Mucosa of descending colon (tissue), 3 donors: ENCODE measurements around the gene CPNE9. TPM values are rescaled to one million over a fixed set of nuclear protein-coding genes. Genes with fewer than 3 reads are reported as not detected.

Experiments used
- ATAC-seq: fragments of 200-7000 bp; cut with Tn5 transposase; one replicate; pipeline ENCODE4 v1.9.1; 2020; ENCODE audit warnings: mild to moderate bottlenecking, moderate library complexity
- DNase-seq, 3 donors: peaks; one replicate each; pipeline ENCODE4 v3.0.0-alpha.2; 2020
- H3K36me3 ChIP-seq: fragments of 200-600 bp; one replicate; pipeline ENCODE4 v1.8.0; 2021; ENCODE audit warnings: low read depth, mild to moderate bottlenecking
- H3K4me1 ChIP-seq: fragments of 200-600 bp; one replicate; pipeline ENCODE4 v1.8.0; 2021; ENCODE audit warnings: low read depth, mild to moderate bottlenecking
- H3K4me3 ChIP-seq: fragments of 200-600 bp; one replicate; pipeline ENCODE4 v1.8.0; 2021; ENCODE audit warnings: mild to moderate bottlenecking
- H3K9me3 ChIP-seq: fragments of 200-600 bp; one replicate; pipeline ENCODE4 v1.8.0; 2021; ENCODE audit warnings: mild to moderate bottlenecking
- CTCF ChIP-seq: fragments of 200-600 bp; IDR thresholded peaks from one replicate; pipeline ENCODE4 v1.8.0; 2022; ENCODE audit warnings: antibody characterized with exemption, mild to moderate bottlenecking
- intact Hi-C, 2 donors: fragments of 100-400 bp; cut with DNase I in 1 of 2; cut with micrococcal nuclease in 1 of 2; formaldehyde crosslinking; loops; one replicate each; pipeline versions ENCODE4 v1.11.0 to v1.11.1; 2022; cut with DNase I, micrococcal nuclease
- total RNA-seq, 3 donors: library from RNA; stranded (reverse); fragmentation: NEBNext Ultra II Directional in 2 of 3; extraction: Animal tissue kit (Norgen Biotek cat#: 25700) in 2 of 3; gene quantifications; one replicate each; pipeline versions ENCODE4 v1.2.1 to v1.2.4, GENCODE V29; 2021 to 2023
- donor health status: DM: no; HTN: no; CAD: no; lungs with moderate emphysema.
- donor health status: DM: no; HTN: no; CAD: no.
- donor health status: DM: no; HTN: yes; CAD: no.

Gene CPNE9
- total RNA-seq, 3 donors from 2014 or later: 0.70 TPM; not detected in 2

DNA sequence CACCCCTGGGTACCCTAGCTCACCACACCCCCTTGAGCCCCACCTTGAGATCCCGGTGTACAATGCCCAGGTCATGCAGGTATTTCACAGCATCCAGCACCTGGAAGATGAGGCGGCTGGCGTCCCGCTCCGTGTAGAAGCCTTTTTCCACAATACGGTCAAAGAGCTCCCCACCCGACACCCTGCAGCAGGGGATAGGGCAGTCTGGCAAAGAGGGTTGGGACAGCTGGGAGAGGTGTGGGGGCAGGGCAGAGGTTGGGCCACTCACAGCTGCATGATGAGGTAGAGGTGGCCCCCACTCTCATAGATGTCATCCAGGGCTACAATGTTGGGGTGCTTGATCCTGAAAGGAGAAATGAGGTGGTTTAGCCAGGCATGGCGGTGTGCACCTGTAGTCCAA is 59.2 kb downstream of the CPNE9 start:
- intact Hi-C loops: no loop called here
- Histone ChIP-seq H3K4me1 (peaks cover 3% of the 10 kb centered on the region), H3K4me3 (no peak overlapping the region), H3K36me3 (peaks cover 3% of the 10 kb centered on the region), H3K9me3 (no peaks in the 10 kb centered on the region)
- TF ChIP-seq CTCF: no peak
- ATAC-seq: no peak
- DNase-seq: no peak

GRCh38 chr3:9765865-9766264 is 62.2 kb downstream of the CPNE9 start:
- intact Hi-C loops: no loop called here
- no peak for DNase-seq
- H3K4me3 ChIP-seq: no peak overlapping the region
- H3K9me3 ChIP-seq: no peaks in the 10 kb centered on the region
- H3K36me3 ChIP-seq: peaks cover 3% of the 10 kb centered on the region
- no peak for TF ChIP-seq CTCF
- ATAC-seq: no peak
- H3K4me1 ChIP-seq: peaks cover 15% of the 10 kb centered on the region

- DNase-seq: no peak
- Histone ChIP-seq H3K4me1 (peaks cover 15% of the 10 kb centered on the region), H3K4me3 (no peak overlapping the region), H3K36me3 (peaks cover 3% of the 10 kb centered on the region), H3K9me3 (no peaks in the 10 kb centered on the region)
- no peak for TF ChIP-seq CTCF
- ATAC-seq: no peak
- intact Hi-C loops: no loop called here
Observed at GRCh38 chr3:9767418-9767817, 63.8 kb downstream of the CPNE9 start.

DNA sequence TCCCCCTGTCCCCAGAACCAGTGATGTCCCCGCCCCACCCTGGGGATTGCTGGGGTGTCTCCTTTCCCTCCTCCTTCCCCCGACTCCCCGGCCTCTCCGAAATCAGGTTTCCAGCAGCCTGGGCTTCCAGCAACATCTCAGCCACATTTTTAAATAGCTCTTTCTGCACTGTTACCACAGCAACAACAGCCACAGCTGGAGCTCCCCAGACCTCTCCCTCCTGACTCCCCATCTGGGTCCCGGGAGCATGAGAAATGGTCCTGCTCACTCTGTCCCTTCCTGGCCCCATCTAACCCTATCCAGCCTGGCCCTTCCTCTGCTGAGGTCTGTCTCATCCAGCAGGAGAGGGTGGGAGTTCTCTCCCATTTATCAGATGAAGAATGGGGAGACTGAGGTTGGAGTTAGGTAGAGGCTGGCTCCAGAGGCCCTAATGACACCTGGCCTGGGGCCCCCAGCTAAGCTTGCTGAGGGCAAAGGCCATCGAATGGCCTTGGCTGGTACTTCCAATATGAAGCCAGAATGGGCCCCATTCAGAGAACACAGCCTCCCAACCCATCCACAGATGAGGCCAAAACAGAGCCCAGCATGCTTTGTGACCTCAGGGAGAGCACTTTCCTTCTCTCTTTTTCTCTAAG is 64.6 kb downstream of the CPNE9 start:
- no peak for ATAC-seq
- H3K36me3 ChIP-seq: peaks cover 3% of the 10 kb centered on the region
- no peak for TF ChIP-seq CTCF
- H3K4me3 ChIP-seq: no peak overlapping the region
- no peak for DNase-seq
- intact Hi-C loops: no loop called here
- H3K4me1 ChIP-seq: peaks cover 15% of the 10 kb centered on the region
- H3K9me3 ChIP-seq: no peaks in the 10 kb centered on the region

GRCh38 chr3:9769012-9769411 is 65.4 kb downstream of the CPNE9 start:
- H3K36me3 ChIP-seq: peaks cover 3% of the 10 kb centered on the region
- no peak for ATAC-seq
- no peak for TF ChIP-seq CTCF
- peak overlapping the region; percentile 34 for H3K4me3 ChIP-seq
- no peak for DNase-seq
- intact Hi-C loops: no loop called here
- H3K4me1 ChIP-seq: peaks cover 15% of the 10 kb centered on the region
- no peaks in the 10 kb centered on the region for H3K9me3 ChIP-seq
